HepG2 (cell line): Measurements from ENCODE around the gene SECTM1. TPM values are rescaled to one million over a fixed set of nuclear protein-coding genes. Genes with fewer than 3 reads are reported as not detected.

Experiments used
- BCL3 ChIP-seq: sonication (generic); formaldehyde crosslinking; IDR thresholded peaks from 2 replicates; pipeline ENCODE4 v1.5.1; 2020; ENCODE audit warnings: mild to moderate bottlenecking, missing genetic modification reagents, moderate library complexity
- CSRNP1 ChIP-seq: sonication (generic); formaldehyde crosslinking; IDR thresholded peaks from 2 replicates; pipeline ENCODE4 v1.8.1; 2023; ENCODE audit warnings: mild to moderate bottlenecking, missing genetic modification reagents
- GMEB1 ChIP-seq: sonication (generic); formaldehyde crosslinking; IDR thresholded peaks from 2 replicates; pipeline ENCODE4 v1.5.1; 2020; ENCODE audit warnings: missing genetic modification reagents, mild to moderate bottlenecking, borderline replicate concordance
- GMEB2 ChIP-seq: IDR thresholded peaks from 2 replicates; pipeline ENCODE4 v1.6.1; 2016; ENCODE audit warnings: missing biosample characterization, missing genetic modification reagents, low read depth
- IKZF5 ChIP-seq: IDR thresholded peaks from 2 replicates; pipeline ENCODE4 v1.6.1; 2018; ENCODE audit warnings: missing genetic modification reagents, mild to moderate bottlenecking, missing compliant biosample characterization
- IRF9 ChIP-seq: sonication (generic); formaldehyde crosslinking; IDR thresholded peaks from 2 replicates; pipeline ENCODE4 v1.8.0; 2022; ENCODE audit warnings: missing genetic modification reagents, mild to moderate bottlenecking, borderline replicate concordance
- KDM2A ChIP-seq: sonication (generic); formaldehyde crosslinking; IDR thresholded peaks from 2 replicates; pipeline ENCODE4 v1.4.0; 2020; ENCODE audit warnings: low read depth, missing genetic modification reagents, borderline replicate concordance
- MTA1 ChIP-seq: sonication (generic); formaldehyde crosslinking; IDR thresholded peaks from 2 replicates; pipeline ENCODE4 v1.4.0; 2020; ENCODE audit warnings: missing genetic modification reagents, mild to moderate bottlenecking, borderline replicate concordance
- NPAS2 ChIP-seq: sonication (generic); formaldehyde crosslinking; IDR thresholded peaks from 2 replicates; pipeline ENCODE4 v1.8.0; 2022; ENCODE audit warnings: mild to moderate bottlenecking, missing genetic modification reagents, borderline replicate concordance
- ZNF17 ChIP-seq: sonication (generic); formaldehyde crosslinking; IDR thresholded peaks from 2 replicates; pipeline ENCODE4 v1.5.0; 2020; ENCODE audit warnings: mild to moderate bottlenecking, missing genetic modification reagents
- ZNF280B ChIP-seq: sonication (generic); formaldehyde crosslinking; IDR thresholded peaks from 2 replicates; pipeline ENCODE4 v1.5.0; 2020; ENCODE audit warnings: missing genetic modification reagents, mild to moderate bottlenecking, borderline replicate concordance
- ZNF639 ChIP-seq: conservative IDR thresholded peaks from 2 replicates; pipeline ENCODE4 v1.6.1; 2018; ENCODE audit warnings: missing genetic modification reagents
- ZNF672 ChIP-seq: sonication (generic); formaldehyde crosslinking; IDR thresholded peaks from 2 replicates; pipeline ENCODE4 v1.8.1; 2022; ENCODE audit warnings: missing genetic modification reagents
- ZSCAN29 ChIP-seq: sonication (generic); formaldehyde crosslinking; conservative IDR thresholded peaks from 2 replicates; pipeline ENCODE4 v1.4.0; 2020; ENCODE audit warnings: mild to moderate bottlenecking, missing genetic modification reagents
- polyA plus RNA-seq, 8 experiments: library from polyadenylated mRNA; depleted of rRNA in 3 of 8; stranded (reverse) in 7 of 8; unstranded in 1 of 8; fragments of >200 nt; fragmentation: Illumina TruSeq in 4 of 8; extraction: Trizol in 4 of 8; gene quantifications; 2 replicates each; pipeline versions ENCODE4 v1.2.1 to v1.2.3, GENCODE V29; 2011 to 2016; ENCODE audit warnings: low read depth in 4 of 8, missing spikeins in 1 of 8, mixed read lengths in 1 of 8; ENCODE audit not compliant: insufficient read depth in 1 of 8
- total RNA-seq, 5 experiments: library from RNA; depleted of rRNA; stranded (reverse); fragments of >200 nt; fragmentation: Illumina TruSeq; extraction: Trizol; gene quantifications; 2 replicates each; pipeline ENCODE4 v1.2.3, GENCODE V29; 2016; ENCODE audit warnings: low read depth in 1 of 5

SECTM1 gene
- total and polyA plus RNA-seq, 2 of the 13 experiments (the other 11 are each of a cell fraction or from before 2014, with no cell fraction given), result 3.5 to 5.3 TPM

GRCh38 chr17:82330322-82331239 is 3.0 kb downstream of the SECTM1 start (continued):
- TF ChIP-seq GMEB2 (CRISPR knock-in tag) (no peak), CSRNP1 (CRISPR knock-in tag) (peak; percentile 93; the same call in 1 of the 2 replicates), MTA1 (CRISPR knock-in tag) (peak; percentile 94), NPAS2 (CRISPR knock-in tag) (no peak), KDM2A (CRISPR knock-in tag) (peak; percentile 72), IKZF5 (CRISPR knock-in tag) (peak; percentile 67; the same call in 1 of the 2 replicates), ZNF639 (CRISPR knock-in tag) (no peak; the same call in 1 of the 2 replicates), IRF9 (CRISPR knock-in tag) (peak; percentile 61), GMEB1 (CRISPR knock-in tag) (no peak), ZSCAN29 (CRISPR knock-in tag) (no peak; the same call in 1 of the 2 replicates), BCL3 (CRISPR knock-in tag) (no peak; the same call in 1 of the 2 replicates), ZNF672 (CRISPR knock-in tag) (no peak), ZNF17 (CRISPR knock-in tag) (no peak), ZNF280B (CRISPR knock-in tag) (no peak; the same call in 1 of the 2 replicates)
